ENCODE data around the gene CASZ1. TPM values are rescaled to one million over a fixed set of nuclear protein-coding genes. Genes with fewer than 3 reads are reported as not detected.

The CASZ1 gene
- total RNA-seq, 1 donor from 2014 or later: 58.2 TPM

DNA sequence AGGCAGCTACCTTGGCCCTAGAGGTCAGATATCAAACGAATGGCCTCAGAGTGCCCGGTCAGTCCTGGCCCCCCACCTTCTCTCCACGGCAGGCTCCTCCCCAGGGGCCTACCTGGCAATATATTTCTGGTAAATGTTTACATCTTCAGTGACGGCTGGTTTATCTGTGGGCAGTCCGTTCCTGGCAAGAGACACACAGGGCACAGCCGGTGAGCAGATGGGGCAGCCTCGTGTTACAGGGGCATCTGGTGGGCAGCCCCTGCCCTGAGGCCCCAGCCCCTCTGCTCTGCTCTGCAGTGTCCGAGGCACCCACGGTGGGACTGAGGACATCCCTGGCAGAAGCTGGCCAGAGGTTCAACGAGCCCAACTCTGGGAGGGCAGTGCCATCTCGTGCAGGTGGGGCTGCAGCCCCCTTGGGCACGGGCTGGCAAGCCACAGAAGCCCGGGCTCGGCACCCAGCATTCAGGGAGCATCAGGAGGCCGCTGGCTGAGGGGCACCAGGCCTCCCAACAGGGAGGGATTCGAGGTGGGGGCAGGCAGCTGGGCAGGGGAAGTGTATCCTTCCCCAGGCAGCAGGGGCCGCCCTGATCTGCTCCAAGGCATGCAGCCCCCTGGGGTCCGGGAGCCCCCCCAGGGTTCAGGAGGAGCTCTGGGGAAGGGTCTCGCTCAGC, 137.9 kb downstream of the CASZ1 start:
- ATAC-seq (no peak), DNase-seq (ENCODE audit: missing footprints) (no peak)
- intact Hi-C loops (cut with DNase I): no loop called here

DNA sequence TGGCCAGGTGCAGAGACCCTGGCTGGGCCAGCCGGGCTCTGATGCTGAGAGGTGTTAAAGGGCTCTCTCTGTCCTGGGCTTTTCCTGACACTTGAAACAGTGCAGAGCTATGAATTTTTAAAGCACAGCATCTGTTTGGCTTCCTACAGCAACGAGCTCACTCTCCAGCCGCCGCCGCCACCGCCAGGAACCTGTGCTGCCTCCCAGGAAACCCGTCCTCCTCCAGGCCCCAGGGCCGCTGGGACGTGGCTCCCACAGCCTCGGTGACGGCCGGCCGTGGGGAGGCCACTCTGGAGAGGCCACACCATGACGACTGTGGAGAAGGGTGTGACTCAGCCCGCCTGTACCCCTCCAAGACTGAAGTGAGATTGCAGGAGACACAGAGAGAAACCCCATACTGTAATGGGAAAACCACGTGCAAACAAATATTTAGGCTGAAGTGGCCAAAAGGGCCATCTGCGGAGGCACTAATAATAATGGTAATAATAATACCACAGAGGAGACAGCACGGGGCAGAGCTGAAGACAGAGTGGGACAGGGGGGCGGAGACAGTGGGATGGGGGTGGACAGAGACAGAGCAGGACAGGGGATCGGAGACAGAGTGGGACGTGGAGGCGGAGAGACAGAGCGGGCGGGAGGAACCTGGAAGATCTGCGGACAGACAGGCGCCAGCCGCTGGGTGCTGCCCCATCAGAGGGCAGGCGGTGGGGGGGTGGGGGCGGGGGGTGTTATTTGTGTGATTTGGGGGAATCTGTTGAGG, 139.2 kb downstream of the CASZ1 start:
- intact Hi-C loops (cut with DNase I): no loop called here
- DNase-seq (ENCODE audit: missing footprints) (no peak), ATAC-seq (no peak)

DNA sequence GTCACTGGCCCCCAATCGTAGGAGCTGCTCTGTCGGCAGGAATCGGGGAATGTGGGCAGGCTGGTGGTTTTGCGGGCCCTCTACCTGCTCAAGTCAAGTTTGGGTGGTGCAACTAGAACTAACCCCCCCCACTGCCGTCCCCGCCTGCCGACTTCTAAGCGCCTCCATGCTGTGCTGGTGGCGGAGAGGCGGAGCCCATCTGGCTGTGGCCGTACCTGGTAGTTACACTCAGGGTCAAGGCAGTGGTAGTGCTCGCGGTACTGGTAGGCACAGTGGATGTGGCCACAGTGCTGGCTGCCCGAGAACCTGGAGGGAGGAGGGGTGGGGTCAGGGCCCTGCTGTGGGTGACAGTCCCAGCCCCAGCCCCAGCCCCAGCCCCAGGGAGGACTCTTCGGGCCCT, 140.0 kb downstream of the CASZ1 start:
- ATAC-seq: no peak
- intact Hi-C loops (cut with DNase I): no loop called here
- DNase-seq (ENCODE audit: missing footprints): no peak

DNA sequence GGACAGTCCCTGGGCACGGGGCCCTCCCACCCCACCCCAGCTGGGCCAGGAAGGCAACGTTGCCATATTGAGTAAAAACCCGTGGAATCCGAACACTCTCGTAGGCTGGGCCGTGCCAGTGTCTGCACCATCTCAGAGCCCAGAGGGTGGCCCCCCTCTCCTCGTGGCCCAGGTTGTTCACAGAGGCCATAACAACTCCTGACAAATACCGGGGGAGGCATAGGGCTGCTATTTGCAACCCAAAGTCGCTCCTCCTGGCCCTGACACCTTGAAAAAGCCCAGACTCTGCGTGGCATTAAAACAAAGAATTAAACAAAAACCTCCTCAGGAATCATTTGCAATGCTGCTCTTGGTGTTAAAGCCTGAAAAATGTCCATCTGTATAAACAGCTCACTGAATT, 141.4 kb downstream of the CASZ1 start:
- intact Hi-C loops (cut with DNase I): no loop called here
- DNase-seq (ENCODE audit: missing footprints) (no peak), ATAC-seq (no peak)

DNA sequence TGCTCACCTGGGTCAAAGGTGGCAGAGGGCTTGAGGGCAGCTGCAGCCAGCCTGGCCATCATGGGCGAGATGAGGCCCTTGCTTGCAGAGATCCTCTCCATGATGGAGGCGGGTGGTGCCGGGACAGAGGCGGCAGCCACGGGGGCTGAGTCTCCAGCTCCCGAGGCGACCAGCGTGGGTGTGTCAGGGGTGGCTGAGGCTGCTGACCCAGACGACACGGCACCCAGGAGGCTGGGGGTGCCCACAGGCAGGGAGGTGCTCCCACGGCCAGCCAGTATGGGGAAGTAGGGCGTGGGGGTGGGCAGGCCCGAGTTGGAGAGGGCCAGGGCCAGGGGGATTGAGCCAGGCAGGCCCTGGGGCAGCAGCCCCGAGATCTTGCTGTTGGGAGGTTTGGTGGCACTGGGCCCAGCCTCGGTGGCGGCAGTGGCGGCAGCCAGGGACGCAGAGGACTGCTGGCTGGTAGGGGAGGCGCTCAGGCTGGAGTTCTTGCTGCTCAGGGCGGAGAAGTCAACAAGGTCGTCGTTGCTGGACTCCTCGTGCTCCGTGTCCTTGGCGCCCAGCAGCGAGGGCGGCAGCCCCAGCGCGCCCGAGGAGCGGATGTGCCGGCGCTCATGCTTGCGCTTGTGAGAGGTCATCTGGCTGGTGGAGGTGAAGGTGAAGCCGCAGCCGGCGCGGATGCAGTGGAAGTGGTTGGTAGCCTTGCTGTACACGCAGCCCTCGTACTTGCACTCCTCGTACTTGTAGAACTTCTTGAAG, 142.9 kb downstream of the CASZ1 start:
- DNase-seq (ENCODE audit: missing footprints) (no peak), ATAC-seq (peak; percentile 21)
- intact Hi-C loops (cut with DNase I): no loop called here

DNA sequence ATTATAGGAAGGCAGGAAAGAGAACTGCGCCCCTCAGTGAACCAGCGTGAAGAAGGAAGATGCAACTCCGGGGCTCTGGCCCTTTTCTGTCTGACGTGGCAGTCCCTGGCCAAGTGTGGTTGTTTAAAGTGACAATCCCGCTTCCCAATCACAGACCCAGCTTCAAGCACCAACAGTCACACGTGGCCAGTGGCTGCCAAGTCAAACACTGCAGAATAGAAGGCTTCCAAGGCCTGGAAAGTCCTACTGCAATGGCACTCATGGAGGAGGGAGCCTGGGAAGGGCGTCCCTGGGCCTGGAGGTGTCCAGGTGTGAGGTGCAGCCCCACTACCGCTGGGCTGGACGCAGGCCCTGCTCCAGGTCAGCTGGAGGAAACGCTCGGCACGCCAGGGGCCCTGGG, 143.8 kb downstream of the CASZ1 start:
- DNase-seq (ENCODE audit: missing footprints): no peak
- ATAC-seq: no peak
- intact Hi-C loops (cut with DNase I): no loop called here

DNA sequence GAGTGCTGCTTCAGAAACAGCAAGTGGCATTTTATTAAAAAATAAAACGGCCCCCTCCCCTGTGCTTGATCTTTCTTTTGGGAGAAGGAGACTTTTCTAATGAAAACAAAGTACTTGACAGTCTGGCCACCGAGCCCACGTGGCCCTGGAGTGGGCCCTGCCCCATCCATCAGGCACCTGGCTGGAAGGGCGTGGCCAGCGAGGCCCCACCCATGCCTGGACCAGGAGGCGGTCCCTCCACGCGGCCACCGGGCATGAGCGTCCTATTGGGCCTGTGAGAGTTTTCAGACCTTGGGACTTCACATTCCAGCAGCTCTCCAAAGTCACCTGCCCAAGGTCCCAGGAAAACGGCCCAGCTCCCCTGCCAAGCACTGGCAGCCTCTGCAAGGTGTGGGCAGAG, 144.7 kb downstream of the CASZ1 start:
- ATAC-seq (no peak), DNase-seq (ENCODE audit: missing footprints) (no peak)
- intact Hi-C loops (cut with DNase I): no loop called here

DNA sequence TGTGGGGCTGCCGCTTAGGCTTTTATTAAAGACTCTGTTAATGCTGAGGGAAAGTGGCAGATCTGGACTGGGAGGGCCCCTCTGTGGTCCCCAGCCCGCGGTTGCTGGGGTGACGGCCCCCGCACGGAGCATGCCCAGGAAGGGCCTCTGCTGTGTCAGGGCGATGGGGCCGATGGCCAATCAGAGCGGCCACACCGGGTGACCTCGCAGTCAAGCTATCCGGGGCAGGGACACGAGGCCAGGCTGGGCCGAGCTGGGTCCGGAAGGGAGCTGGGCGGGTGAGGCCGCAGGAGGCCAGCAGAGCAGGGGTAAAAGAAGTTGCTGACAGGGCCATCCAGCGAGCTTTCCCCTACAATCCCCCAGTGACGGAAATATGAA, 145.1 kb downstream of the CASZ1 start:
- intact Hi-C loops (cut with DNase I): no loop called here
- DNase-seq (ENCODE audit: missing footprints) (no peak), ATAC-seq (no peak)

DNA sequence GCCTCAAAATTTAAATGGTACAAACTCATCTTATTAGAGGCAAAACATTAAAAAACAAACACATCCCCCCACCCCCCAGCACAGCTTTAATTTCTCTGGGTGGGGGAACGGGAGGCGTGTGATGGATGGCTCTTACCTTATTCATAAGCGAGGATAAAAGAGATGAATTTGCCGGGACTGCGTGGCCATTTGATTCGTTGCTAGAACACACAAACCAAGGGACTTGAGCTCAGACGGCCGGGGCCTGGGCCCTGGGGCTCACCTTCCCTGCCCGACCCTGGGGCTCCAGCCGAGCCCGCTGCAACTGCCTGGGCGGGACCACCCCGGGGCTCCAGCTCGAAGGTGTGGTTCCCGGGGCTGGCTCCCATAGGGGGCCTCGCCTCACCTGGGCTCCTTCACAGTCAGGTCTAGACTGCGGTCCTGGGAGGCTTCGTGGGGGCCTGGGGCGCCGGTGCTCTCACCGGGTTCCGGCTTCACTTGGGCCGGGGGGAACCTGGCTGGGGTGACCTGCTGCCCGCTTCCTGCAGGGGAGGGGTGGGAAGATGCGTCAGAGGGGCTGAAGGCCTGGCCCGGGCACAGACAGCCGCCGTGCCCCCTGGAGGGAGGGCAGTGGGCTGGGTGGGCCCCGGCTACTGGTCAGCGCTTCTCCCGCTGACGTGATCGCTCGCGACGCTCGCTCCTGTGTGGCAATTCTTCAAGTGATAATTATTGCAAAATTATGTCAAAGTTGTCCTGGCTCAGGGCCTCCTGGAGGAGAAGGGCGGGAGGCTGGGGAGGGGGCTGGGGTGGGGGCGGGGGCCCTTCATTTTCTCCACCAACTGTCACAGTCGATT, 145.7 kb downstream of the CASZ1 start:
- intact Hi-C loops (cut with DNase I): no loop called here
- ATAC-seq (no peak), DNase-seq (ENCODE audit: missing footprints) (no peak)

DNA sequence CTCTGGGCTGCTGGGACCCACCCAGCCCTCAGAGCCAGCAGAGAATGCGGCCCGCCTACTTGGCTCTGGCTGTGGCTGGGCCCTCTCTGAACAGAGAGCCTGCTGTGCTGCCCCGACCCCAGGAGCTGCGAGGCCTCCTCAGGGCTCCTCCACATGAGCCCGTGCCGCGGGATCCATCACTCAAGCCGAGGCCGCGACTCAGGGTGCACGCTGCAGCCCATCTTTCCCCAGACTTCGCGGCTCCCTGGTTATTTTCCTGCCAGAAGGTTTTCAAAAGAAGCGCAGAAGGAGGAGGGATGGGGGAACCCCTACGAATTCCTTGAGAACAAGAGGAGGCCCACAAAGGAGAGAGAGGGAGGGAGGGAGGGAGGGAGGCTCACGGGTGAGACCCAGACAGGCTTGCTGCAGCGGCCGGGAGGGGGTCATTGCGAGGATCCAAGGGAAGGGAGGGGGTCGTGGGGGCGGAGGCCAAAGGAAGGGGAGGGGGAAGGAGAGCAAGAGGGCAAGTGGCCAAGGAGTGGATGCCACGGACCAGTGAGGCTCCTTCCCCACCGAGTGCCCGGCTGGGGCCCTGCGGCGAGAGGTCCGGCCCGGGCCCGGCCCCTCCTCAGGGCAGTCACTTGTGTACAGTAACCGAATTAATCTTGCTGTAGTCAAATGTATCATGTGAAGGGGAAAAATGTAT, 146.8 kb downstream of the CASZ1 start:
- DNase-seq (ENCODE audit: missing footprints): no peak
- no peak for ATAC-seq
- intact Hi-C loops (cut with DNase I): loop anchor here (10.0 kb wide), 1 partner anchor 125 kb away; no protein-coding TSS in a partner anchor

DNA sequence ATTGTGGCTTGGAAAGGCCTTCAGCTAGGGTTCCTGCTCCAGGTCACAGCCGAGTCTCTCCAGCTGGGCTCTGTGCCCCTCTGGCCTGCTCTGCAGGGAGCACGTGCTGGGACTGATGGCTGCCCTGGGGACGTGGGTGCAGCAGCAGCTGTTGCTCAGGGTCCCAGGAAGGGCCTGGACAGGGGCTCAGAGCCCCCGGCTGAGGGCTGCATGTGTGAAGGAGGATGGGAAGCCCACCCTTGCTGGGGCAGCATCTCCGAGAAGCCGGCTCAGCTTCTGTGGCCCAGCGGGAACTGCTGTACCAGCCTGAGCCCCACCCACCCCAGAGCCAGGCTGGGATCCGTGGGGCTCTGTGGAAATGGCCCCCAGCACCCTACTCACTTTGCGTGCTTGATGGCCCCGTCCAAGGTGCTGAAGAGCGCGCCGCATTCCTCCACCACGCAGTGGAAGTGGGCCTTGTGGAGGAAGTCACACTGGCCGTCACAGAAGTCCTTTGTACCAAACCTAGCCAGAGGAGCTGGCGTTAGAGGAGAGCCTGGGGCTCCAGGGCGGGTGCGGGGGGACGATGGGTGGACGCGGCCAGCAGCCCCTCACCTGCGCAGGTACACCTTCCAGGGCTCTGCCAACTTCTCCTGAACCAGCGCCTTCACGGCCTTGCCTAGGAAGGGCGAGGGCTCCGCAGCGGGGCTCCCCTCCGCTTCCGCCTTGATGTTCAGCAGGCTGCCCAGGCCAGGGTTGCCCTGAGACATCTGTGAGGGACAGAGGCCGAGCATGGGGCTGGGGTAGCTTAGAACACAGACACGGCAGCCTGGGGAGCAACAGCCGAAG, 147.5 kb downstream of the CASZ1 start:
- ATAC-seq: no peak
- intact Hi-C loops (cut with DNase I): loop anchor here (10.0 kb wide), 1 partner anchor 124 kb away; no protein-coding TSS in a partner anchor
- no peak for DNase-seq (ENCODE audit: missing footprints)

DNA sequence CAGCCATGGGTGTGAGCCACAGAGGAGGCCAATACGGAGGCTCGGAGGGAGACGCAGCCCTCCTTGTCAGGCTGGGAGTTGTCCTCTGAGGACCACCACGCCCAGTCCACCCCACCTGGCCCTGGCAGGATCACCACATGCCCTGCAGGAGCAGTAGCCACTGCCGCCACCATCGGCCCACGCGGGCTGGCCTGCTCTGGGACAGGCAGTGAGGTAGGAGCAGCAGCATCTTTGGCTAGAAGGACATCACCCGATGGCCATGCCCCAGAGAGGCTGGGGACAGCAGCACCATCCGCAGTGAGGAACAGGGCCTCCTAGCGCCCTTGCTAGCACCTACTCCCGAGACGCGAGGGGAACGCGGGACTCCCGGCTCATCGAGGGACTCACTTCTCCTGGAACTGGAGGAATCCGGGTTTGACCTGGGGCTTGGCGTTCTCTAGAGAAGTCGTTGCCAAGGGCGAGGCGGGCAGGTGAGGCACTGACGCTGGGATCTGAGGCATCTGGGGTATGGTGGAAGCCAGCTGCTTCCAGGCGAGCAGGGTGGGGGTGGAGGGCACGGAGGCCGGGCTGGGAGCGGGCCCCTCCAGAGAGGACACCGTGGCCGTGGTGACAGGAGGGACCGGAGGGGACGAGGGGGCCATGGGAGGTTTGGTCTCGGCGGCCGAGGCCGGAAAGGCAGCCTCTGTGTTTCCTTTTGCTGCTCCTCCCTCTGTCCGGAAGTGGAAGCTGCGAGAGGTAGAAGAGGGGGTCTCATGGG, 148.9 kb downstream of the CASZ1 start:
- ATAC-seq: no peak
- DNase-seq (ENCODE audit: missing footprints): no peak
- intact Hi-C loops (cut with DNase I): loop anchor here (10.0 kb wide), 1 partner anchor 123 kb away; no protein-coding TSS in a partner anchor

DNA sequence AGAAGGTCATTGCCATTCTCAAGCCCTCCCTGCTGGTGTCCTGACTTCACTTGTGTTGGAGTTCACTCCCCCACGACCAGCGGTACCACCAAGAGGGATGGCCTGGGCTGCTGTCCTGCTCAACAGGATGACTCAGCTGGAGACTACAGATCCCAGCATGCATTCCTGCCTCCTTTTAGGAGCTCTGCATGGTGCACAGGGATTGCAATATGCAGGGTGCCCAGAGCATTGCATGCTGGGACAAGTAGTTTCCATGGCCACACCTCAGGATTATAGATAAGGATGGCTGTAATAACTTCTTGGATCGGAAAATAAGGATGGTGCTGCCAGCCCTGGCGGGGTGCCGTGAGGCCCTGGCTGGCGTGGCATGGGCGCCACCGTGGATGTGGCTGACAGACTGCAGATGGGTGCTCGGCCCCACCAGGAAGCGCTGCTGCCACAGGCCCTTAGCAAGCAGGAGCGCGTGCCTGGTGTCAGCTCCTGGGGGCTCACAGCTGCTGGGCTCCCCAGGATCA, 150.0 kb downstream of the CASZ1 start:
- peak; percentile 85 for ATAC-seq
- DNase-seq (ENCODE audit: missing footprints): no peak
- intact Hi-C loops (cut with DNase I): loop anchor here (10.0 kb wide), 1 partner anchor 122 kb away; no protein-coding TSS in a partner anchor

DNA sequence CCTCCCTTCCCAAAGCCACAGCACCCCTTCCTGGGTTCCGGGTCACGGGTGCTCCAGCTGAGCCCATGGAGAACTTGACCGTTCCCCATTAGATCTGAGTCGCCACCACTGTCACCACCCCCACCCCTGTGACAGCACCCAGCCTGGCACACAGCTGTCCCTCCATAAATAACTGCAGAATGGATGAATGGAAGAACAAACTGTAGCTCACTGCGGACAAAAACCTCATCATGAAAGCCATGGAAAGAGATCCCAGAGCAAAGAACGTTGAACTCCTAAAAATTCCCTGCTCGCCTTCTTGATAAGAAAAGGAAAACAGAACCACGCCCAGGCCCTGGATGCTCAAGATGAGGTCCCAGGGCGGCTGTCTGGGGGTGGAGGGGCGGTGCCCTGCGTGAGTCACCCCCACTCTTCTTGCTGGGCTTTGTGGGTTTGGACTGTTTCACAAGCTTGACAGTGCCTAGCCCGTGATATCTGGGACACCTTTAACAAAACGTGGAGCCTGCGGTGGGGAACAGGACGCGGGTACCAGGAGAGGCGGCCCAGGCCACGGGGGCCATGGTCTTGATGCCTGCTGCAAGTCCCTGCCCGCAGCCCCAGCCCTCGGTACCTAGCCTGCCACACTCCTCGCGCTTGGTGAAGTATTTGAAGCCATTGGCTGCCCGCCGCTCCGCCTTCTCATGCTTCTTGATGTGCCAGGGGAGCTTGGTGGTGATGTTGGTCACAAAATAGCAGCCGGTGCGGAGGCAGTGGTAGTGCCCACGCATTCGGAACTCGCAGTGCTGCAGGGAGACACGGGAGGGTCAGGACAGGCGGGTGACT, 151.9 kb downstream of the CASZ1 start:
- intact Hi-C loops (cut with DNase I): loop anchor here (10.0 kb wide), 1 partner anchor 120 kb away; no protein-coding TSS in a partner anchor
- ATAC-seq: no peak
- peak; percentile 65 for DNase-seq (ENCODE audit: missing footprints)

DNA sequence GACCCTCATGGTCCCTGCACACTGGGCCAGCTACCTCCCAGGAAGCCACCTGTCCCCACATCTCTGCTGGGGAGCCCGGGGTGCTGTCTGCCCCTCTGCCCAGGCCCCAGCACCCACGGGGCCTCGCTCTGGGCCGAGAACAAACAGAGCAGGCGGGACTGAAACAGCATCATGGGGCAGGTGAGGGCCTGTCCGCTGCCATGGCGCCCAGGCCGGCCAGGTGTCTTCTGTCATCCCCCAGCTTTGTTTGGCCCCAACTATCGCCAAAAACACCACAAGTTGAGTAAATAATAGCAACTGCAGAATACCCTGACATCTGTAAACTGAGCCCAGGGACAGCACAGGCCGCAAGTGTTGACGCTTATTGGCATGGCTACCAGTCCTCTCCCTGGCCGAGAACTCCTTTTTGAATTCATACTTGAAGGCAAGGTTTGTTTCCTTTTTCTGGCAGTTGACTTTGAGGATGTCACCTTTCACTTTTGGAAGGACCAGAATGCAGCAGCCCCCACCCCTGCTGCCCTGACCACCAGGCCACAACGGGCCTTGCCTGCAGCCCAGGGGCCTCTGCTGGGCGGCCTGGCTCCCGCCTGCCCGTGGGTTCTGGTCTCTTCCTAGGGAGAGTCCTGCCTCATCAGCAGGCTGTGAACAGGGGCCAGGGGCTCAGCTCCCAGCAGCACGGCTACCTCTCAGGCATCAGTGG, 152.7 kb downstream of the CASZ1 start:
- intact Hi-C loops (cut with DNase I): loop anchor here (10.0 kb wide), 1 partner anchor 119 kb away; no protein-coding TSS in a partner anchor
- ATAC-seq (no peak), DNase-seq (ENCODE audit: missing footprints) (no peak)

Measured in Right ventricle myocardium inferior (tissue), 1 donor.